ENCODE data around the gene HAGHL.
"Not testable (repeated sequence)": the region's sequence is repeated elsewhere in the genome, so short reads cannot be mapped to it uniquely, and the experiment has no call there.

DNA sequence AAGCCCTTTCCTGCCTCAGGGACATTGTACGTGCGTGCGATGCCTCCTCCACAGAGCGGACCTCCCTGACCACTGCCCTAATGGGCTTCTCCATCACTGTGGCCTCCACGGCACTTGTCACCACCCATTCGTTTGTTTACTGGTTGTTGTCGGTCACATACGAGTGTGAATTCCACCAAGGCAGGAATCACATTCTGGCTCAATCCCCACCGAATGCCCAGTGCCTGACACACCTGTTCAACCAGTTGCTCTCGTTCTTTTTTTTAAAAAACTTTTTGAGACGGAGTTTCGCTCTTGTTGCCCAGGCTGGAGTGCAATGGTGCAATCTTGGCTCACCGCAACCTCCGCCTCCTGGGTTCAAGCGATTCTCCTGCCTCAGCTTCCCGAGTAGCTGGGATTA, 35.7 kb upstream of the HAGHL start:
- not testable (repeated sequence) for TF ChIP-seq POLR2A (IDR thresholded peaks at IDR 0.05)
- TF ChIP-seq, protein P1, sequence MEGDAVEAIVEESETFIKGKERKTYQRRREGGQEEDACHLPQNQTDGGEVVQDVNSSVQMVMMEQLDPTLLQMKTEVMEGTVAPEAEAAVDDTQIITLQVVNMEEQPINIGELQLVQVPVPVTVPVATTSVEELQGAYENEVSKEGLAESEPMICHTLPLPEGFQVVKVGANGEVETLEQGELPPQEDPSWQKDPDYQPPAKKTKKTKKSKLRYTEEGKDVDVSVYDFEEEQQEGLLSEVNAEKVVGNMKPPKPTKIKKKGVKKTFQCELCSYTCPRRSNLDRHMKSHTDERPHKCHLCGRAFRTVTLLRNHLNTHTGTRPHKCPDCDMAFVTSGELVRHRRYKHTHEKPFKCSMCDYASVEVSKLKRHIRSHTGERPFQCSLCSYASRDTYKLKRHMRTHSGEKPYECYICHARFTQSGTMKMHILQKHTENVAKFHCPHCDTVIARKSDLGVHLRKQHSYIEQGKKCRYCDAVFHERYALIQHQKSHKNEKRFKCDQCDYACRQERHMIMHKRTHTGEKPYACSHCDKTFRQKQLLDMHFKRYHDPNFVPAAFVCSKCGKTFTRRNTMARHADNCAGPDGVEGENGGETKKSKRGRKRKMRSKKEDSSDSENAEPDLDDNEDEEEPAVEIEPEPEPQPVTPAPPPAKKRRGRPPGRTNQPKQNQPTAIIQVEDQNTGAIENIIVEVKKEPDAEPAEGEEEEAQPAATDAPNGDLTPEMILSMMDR (IDR thresholded peaks at IDR 0.05), result not testable (repeated sequence)

Data from uterus (tissue), 2 donors.